Activated naive CD4-positive, alpha-beta T cell (primary cell): ENCODE data around the gene UBE3B.
"Not testable (repeated sequence)": the region's sequence is repeated elsewhere in the genome, so short reads cannot be mapped to it uniquely, and the experiment has no call there.

Source experiments
- DNase-seq, 4 experiments: peaks; one replicate each; lab custom pipeline; 2025; lab: John Stamatoyannopoulos, UW

Gene UBE3B

GRCh38 chr12:109477185-109477962 is at the start of gene UBE3B, which contains the start of gene KCTD10:
Gene UBE3B, plus strand, starts transcription at chr12:109477634. Its CDS starts 5,918 bp downstream, at chr12:109483552.
Gene KCTD10, minus strand, starts transcription at chr12:109477300. Its CDS starts 38 bp downstream, at chr12:109477262.
- peak; percentile 63 to 80 (median 70) for DNase-seq

- peak; percentile 26 to 72 (median 50) for DNase-seq
These were observed 49.3 kb upstream of the UBE3B start for GRCh38 chr12:109428037-109428629.

GRCh38 chr12:109428804-109429203 is 48.6 kb upstream of the UBE3B start:
- not testable (repeated sequence) for DNase-seq

GRCh38 chr12:109430244-109430643 is 47.2 kb upstream of the UBE3B start:
- DNase-seq: no peak

- no peak for DNase-seq
These were observed 45.0 kb upstream of the UBE3B start for GRCh38 chr12:109432431-109432830.

GRCh38 chr12:109432842-109433304 is 44.6 kb upstream of the UBE3B start:
- peak; percentile 35 to 68 (median 59) for DNase-seq

- no peak for DNase-seq
These were observed 43.8 kb upstream of the UBE3B start for GRCh38 chr12:109433618-109434017.

- DNase-seq: no peak
These were observed 42.9 kb upstream of the UBE3B start for GRCh38 chr12:109434582-109434981.

- no peak for DNase-seq
These were observed 41.8 kb upstream of the UBE3B start for GRCh38 chr12:109435428-109436187.

- no peak for DNase-seq
These were observed 41.3 kb upstream of the UBE3B start for GRCh38 chr12:109436188-109436560.

GRCh38 chr12:109439181-109439580 is 38.3 kb upstream of the UBE3B start:
- DNase-seq: no peak

- not testable (repeated sequence) for DNase-seq
These were observed 37.5 kb upstream of the UBE3B start for GRCh38 chr12:109439951-109440350.

- DNase-seq: no peak
These were observed 36.5 kb upstream of the UBE3B start for GRCh38 chr12:109440851-109441490.

GRCh38 chr12:109443794-109444193 is 33.6 kb upstream of the UBE3B start:
- no peak for DNase-seq

GRCh38 chr12:109444259-109444658 is 33.2 kb upstream of the UBE3B start:
- no peak for DNase-seq

GRCh38 chr12:109445191-109445609 is 32.2 kb upstream of the UBE3B start:
- no peak for DNase-seq

- no peak for DNase-seq
These were observed 30.6 kb upstream of the UBE3B start for GRCh38 chr12:109446869-109447268.

- no peak for DNase-seq
These were observed 30.0 kb upstream of the UBE3B start for GRCh38 chr12:109447482-109447881.

- no peak for DNase-seq
These were observed 29.2 kb upstream of the UBE3B start for GRCh38 chr12:109448272-109448671.

- DNase-seq: no peak
These were observed 28.6 kb upstream of the UBE3B start for GRCh38 chr12:109448707-109449390.

- DNase-seq: no peak
These were observed 27.4 kb upstream of the UBE3B start for GRCh38 chr12:109449845-109450532.
